AG10803 (cell line): ENCODE results near the gene HMCES.

ENCODE experiments used
- DNase-seq: peaks from one replicate; pipeline ENCODE4 v3.0.0; 2010; ENCODE audit warnings: low read depth
- H3K4me3 ChIP-seq: 2 replicates; pipeline ENCODE4 v1.5.1; 2011; ENCODE audit warnings: mild to moderate bottlenecking, low read length, control low read depth
- TF ChIP-seq, protein P1 (sequence below): conservative IDR thresholded peaks from 2 replicates; pipeline ENCODE4 v1.5.1; 2011; ENCODE audit warnings: mild to moderate bottlenecking, low read length, control low read depth, inconsistent platforms

HMCES gene

DNA sequence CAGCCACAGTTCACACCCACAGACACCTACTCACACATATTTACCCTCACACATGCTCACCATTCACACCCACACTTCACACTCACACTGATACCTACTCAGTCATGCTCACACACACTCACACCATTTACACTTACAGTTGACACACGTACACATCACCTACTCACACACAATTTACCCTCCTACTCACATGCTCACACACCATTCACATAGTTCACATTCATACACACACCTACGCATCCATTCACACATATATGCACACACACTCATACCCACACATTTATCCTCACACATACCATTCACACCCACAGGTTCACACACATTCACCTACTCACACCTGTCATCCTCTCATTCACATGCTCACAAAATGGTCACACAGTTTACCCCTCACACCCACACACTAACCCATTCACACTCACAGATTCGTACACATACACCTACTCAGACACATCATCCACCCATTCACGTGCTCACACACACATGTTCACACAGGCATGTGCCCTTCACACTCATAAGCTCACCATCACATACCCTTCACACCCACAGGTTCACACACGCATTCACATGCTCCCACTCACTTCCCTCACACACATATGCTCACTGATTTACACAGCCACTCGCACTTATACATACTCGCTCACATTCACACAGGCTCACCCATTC, 42.3 kb downstream of the HMCES start:
- DNase-seq: no peak
- H3K4me3 ChIP-seq: no peak overlapping the region
- TF ChIP-seq, protein P1, sequence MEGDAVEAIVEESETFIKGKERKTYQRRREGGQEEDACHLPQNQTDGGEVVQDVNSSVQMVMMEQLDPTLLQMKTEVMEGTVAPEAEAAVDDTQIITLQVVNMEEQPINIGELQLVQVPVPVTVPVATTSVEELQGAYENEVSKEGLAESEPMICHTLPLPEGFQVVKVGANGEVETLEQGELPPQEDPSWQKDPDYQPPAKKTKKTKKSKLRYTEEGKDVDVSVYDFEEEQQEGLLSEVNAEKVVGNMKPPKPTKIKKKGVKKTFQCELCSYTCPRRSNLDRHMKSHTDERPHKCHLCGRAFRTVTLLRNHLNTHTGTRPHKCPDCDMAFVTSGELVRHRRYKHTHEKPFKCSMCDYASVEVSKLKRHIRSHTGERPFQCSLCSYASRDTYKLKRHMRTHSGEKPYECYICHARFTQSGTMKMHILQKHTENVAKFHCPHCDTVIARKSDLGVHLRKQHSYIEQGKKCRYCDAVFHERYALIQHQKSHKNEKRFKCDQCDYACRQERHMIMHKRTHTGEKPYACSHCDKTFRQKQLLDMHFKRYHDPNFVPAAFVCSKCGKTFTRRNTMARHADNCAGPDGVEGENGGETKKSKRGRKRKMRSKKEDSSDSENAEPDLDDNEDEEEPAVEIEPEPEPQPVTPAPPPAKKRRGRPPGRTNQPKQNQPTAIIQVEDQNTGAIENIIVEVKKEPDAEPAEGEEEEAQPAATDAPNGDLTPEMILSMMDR: no peak

DNA sequence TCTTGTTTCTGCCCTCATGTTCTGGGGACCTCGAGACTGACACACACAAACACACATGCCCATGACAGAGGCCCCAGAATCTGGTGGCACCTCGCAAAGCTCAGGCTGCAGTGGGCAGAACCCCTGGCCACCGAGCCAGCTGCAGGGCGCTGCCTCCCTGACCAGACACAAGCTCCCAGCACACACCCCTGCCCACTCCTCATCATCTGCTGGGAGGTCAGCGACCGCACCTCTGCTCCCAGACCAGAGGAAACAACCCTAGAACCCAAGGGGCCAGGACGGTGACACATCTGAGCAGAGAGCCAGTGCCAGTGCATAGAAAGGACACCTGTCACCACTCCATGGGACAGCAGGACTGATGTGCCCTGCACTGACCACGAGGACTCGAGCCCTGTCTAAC, 43.2 kb downstream of the HMCES start:
- H3K4me3 ChIP-seq: no peak overlapping the region
- TF ChIP-seq, protein P1: no peak
- DNase-seq: no peak

DNA sequence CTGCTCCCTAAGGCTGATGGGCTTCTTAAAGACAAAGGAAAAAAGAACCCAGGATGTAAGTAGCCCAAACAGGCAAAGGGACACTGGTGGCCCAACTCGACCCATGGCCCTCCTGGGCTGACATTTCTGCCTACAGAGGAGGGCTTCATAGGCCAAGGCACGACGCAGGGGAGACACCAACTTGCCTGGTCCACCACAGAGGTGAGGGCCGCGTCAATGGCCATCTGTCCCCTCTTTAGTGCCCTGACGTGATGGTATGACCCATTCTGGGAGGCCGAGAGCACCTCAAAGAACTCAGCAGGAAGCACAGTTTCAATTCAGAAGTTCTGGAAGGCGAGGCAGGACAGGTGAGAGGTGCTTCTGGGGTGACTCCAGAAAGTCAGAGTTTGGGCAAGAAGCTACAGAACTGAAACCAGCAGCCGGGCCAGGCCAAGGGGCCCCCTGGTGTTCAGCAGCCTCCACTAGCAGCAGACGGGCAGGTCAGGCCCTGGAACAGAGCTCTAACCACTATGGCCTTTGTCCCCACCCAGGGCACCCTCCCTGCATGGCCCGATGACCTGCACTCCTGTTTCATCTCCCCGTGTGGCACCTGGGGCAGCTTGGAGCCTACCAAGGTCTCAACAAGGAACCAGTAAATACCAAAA, 45.1 kb downstream of the HMCES start:
- H3K4me3 ChIP-seq: no peak overlapping the region
- DNase-seq: no peak
- TF ChIP-seq, protein P1: peak; percentile 23

DNA sequence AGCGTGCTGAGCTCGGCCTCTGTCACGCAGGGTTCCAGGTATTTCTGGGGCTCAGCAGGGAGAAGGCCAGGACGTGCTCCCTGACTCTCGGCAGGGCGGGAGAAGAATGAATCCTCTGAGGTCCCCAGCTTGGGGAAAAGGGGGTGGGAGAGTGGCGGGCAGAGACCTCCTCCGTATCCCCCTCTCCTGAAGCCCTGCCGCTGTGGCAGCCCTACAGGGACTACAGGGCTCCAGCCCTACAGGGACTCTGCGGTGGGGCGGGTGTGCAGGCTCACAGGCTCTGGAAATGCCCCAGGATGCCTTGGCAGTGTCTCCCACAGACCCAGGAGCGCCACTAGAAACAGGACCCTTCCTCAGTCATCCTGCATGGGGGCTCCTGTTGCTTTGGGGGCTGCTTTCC, 46.2 kb downstream of the HMCES start:
- no peak overlapping the region for H3K4me3 ChIP-seq
- TF ChIP-seq, protein P1: no peak
- no peak for DNase-seq

DNA sequence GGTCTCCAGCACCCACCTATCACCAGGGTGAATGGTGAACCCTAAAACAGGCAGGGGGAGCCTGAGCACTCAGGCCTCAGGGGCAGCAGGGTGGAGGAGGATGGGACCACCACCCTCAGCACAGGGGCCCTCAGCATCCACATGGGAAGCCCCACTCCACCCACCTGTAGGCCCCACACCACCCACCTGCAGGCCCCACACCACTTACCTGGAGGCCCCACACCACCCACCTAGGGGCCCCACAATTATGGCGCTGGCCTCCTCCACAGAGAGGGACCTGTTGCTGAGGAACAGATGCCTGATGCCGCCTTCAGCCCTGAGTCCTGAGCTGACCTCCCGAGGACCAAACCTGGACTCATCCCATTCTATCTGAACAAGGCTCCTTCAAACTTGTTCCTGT, 46.7 kb downstream of the HMCES start:
- no peak overlapping the region for H3K4me3 ChIP-seq
- DNase-seq: no peak
- TF ChIP-seq, protein P1: no peak

DNA sequence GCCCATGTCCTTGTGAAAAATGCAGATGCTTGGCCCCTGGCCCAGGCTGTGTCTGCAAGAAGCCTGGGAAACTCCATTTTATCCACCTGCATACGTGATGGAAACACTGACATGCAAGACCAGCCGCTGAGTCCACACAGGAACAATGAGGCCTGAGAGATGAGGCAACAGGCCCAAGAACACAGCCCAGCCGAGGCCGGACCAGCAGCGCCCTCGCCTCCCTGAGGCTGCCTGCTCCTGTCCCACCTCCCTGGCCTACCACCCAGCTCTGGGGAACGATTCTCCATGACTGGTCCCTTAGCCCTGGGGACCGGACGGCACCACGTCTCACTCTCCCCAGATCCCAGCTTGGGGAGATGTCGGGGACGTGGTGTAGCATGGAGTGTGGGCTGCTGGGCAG, 47.5 kb downstream of the HMCES start:
- TF ChIP-seq, protein P1: no peak
- no peak for DNase-seq
- no peak overlapping the region for H3K4me3 ChIP-seq

DNA sequence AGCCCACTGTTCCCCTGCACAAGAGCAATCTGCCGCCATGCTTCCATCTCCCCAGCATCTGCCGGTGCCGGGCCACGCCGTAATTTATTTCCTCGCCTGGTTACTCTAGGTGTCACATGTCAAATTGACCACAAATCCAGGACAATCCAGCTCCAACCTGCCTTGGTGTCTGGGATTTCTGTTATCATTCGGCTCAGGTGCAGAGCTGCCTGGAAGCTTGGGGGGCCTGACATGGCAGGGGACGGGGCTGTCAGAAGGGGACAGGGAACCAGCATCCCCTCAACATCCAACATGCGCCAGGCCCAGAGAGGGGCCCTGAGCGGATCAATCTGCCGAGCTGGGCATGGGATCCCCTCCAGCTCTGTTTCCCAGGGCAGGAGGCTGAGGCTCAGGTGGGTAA, 47.9 kb downstream of the HMCES start:
- DNase-seq: no peak
- TF ChIP-seq, protein P1: no peak
- H3K4me3 ChIP-seq: no peak overlapping the region
